Measurements from ENCODE around the gene KDM8. TPM values are rescaled to one million over a fixed set of nuclear protein-coding genes. Genes with fewer than 3 reads are reported as not detected.

The KDM8 gene
- total and polyA plus RNA-seq, 2 experiments from 2014 or later: 5.1 to 5.7 TPM

GRCh38 chr16:27245276-27246172, 42.2 kb downstream of the KDM8 start (continued):
- TF ChIP-seq ZNF462 (CRISPR knock-in tag; IDR thresholded peaks at IDR 0.05) (no peak), ZNF114 (CRISPR knock-in tag; IDR thresholded peaks at IDR 0.05) (no peak)

GRCh38 chr16:27246439-27246838, 43.1 kb downstream of the KDM8 start:
- H3K4me1 Mint-ChIP-seq: peaks cover 23% of the 10 kb centered on the region
- Histone ChIP-seq H3K4me3 (no peak overlapping the region), H4K20me1 (replicated peaks; ENCODE audit: insufficient read depth) (no peaks in the 10 kb centered on the region), H3K27ac (ENCODE audit: low read depth) (no peak overlapping the region), H3K4me1 (ENCODE audit: insufficient read depth) (peaks cover 10% of the 10 kb centered on the region), H3K79me2 (replicated peaks; ENCODE audit: insufficient read depth) (no peaks in the 10 kb centered on the region), H3K36me3 (ENCODE audit: insufficient read depth) (no peaks in the 10 kb centered on the region), H3K4me2 (no peak overlapping the region), H3K27me3 (ENCODE audit: insufficient read depth) (no peaks in the 10 kb centered on the region), H2AFZ (no peak overlapping the region), H3K9me2 (ENCODE audit: insufficient read depth) (no peaks in the 10 kb centered on the region), H3F3A (replicated peaks; ENCODE audit: low read depth) (no peaks in the 10 kb centered on the region)
- no peak for DNase-seq (ENCODE audit: low spot score)
- H3K9me3 Mint-ChIP-seq: no peaks in the 10 kb centered on the region; the same call in 2 of the 3 replicates
- H3K27ac Mint-ChIP-seq: no peak overlapping the region
- H3K36me3 Mint-ChIP-seq (ENCODE audit: low read depth): no peaks in the 10 kb centered on the region; the same call in 1 of the 3 replicates
- H3K27me3 Mint-ChIP-seq (ENCODE audit: insufficient read depth, low read depth, poor library complexity): peaks cover 6% of the 10 kb centered on the region
- no peak for ATAC-seq
- no peak overlapping the region for H3K4me3 Mint-ChIP-seq
- TF ChIP-seq ZNF462 (CRISPR knock-in tag; IDR thresholded peaks at IDR 0.05): no peak
- no peak for TF ChIP-seq ZNF114 (CRISPR knock-in tag; IDR thresholded peaks at IDR 0.05)
- no peak for TF ChIP-seq JUNB (IDR thresholded peaks at IDR 0.05; ENCODE audit: unreplicated experiment)
- TF ChIP-seq EZH2phosphoT487 (IDR thresholded peaks at IDR 0.05; ENCODE audit: unreplicated experiment): no peak
- no peak for TF ChIP-seq ZNF331 (CRISPR knock-in tag; IDR thresholded peaks at IDR 0.05; ENCODE audit: low read depth)
- TF ChIP-seq STAT1 (IDR thresholded peaks at IDR 0.05; ENCODE audit: unreplicated experiment): no peak
- no peak for TF ChIP-seq CREB1 (CRISPR knock-in tag; IDR thresholded peaks at IDR 0.05; ENCODE audit: low read depth)
